Ectodermal cell (in vitro differentiated cells): ENCODE results near the gene ZNF70.
A peak's percentile ranks its signal among the peaks of the same experiment; 100 is the strongest.

Experiments used
- H3K27ac ChIP-seq: 2 replicates; pipeline ENCODE4 v1.7.0; 2013; ENCODE audit warnings: mild to moderate bottlenecking, low read depth, low read length; ENCODE audit not compliant: insufficient read depth, poor library complexity, severe bottlenecking
- H3K27me3 ChIP-seq: 2 replicates; pipeline ENCODE4 v1.7.0; 2013; ENCODE audit warnings: mild to moderate bottlenecking, low read length; ENCODE audit not compliant: insufficient read depth, control insufficient read depth, poor library complexity, severe bottlenecking
- H3K36me3 ChIP-seq: one replicate; pipeline ENCODE4 v1.7.0; 2013; ENCODE audit warnings: low read length; ENCODE audit not compliant: control insufficient read depth, insufficient read depth
- H3K4me1 ChIP-seq: one replicate; pipeline ENCODE4 v1.7.0; 2013; ENCODE audit warnings: low read length; ENCODE audit not compliant: control insufficient read depth, insufficient read depth
- H3K4me3 ChIP-seq: 2 replicates; pipeline ENCODE4 v1.7.0; 2013; ENCODE audit warnings: low read depth, low read length, control low read depth; ENCODE audit not compliant: insufficient read depth
- H3K9me3 ChIP-seq: 2 replicates; pipeline ENCODE4 v1.7.0; 2013; ENCODE audit warnings: mild to moderate bottlenecking, low read length, moderate library complexity; ENCODE audit not compliant: control insufficient read depth
- WGBS, 2 experiments: methylation state at CpG; one replicate each; pipeline ENCODE4 v1.1.7; 2013; ENCODE audit warnings: missing lambda C conversion rate in 2 of 2; 5-methylcytosine and 5-hydroxymethylcytosine counted together

ZNF70 gene

GRCh38 chr22:23772315-23772648 lies 21.4 kb upstream of the ZNF70 start:
- Histone ChIP-seq H3K9me3 (no peaks in the 10 kb centered on the region), H3K27ac (no peak overlapping the region), H3K4me3 (peak overlapping the region; percentile 44), H3K27me3 (peaks cover 22% of the 10 kb centered on the region), H3K4me1 (peaks cover 13% of the 10 kb centered on the region), H3K36me3 (no peaks in the 10 kb centered on the region)
- 5 to 11% methylated on average over 6 of the region's 6 CpGs for WGBS, 2 experiments

DNA sequence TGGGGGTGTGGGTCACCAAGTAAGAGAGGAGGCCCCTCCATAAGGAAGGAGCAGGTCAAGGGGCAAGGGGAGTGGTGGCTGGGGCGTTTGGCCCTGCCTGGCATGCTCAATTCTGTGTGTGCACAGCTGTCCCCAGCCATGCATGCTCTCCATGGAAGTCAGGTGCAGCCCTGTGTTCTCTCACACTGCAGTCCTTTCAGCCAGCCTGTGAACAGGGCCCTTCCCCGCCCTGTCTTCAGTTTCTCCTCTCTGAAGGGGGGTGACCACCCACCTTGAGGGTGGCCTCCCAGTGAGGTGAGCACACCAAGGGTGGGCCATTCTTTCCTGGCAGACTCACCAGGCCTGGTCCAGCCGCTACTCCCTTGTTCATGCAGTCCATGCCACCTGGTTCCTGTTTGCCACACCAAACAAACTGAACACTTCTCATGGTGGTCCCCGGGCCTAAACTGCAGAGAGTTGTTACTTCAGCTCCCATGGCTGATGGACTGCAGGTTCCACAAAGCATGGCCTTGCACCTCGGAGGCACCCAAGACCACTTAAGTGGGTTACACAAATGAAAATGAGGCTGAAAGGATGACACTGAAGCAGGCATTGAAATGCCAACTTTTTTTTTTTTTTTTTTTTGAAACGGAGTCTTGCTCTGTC lies 18.5 kb upstream of the ZNF70 start:
- no peaks in the 10 kb centered on the region for H3K36me3 ChIP-seq
- peaks cover 22% of the 10 kb centered on the region for H3K27me3 ChIP-seq
- no peaks in the 10 kb centered on the region for H3K9me3 ChIP-seq
- peaks cover 10% of the 10 kb centered on the region for H3K4me1 ChIP-seq
- no peak overlapping the region for H3K27ac ChIP-seq
- H3K4me3 ChIP-seq: no peak overlapping the region
- WGBS, 2 experiments: 80 to 82% methylated on average over 6 of the region's 6 CpGs

DNA sequence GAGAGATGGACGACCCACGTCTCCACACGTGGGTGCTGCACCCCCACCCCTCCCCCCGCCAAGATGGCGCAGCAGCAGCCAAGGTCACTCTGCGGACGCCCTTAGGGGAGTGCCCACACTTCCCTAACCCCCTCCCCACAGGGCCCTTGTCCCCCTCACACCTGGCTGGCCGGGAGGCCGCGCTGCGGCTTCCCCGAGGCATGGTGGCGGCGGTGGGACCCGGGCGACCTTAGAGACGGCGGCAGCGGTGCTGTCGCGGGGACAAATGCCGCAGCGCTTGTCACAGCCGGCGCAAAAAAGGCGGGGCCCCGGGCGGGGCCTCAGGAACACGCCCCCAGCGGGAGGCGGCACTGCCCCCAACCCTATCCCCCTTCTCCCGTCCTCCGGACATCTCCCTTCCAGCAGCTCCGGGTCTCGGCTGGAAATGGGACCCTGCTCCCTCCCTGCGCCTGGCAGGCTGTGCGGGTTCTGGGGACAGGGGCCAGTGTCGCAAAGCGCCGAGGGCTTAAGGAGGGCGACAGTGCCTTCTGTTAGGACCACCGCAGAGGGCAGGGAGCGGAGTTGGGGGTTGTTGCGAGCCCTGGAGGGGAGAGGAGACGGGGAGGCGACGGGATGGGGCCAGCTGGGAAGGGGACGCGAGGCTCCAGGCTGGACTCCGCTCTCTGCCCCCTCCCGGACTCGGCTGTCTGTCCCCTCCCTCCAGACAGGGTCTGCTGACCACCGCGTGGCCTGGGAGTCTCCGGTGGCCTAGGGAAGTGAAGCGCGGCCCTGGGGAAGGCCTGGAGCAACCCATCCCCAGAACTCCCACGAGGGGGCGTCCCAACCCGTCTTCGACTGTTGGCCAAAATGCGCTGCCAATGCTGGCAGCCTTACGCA lies 17.0 kb upstream of the ZNF70 start, which contains the start of gene CHCHD10:
CHCHD10 (minus strand) TSS at position 300 of the 876 bp plus-strand sequence; CDS start at position 202, 98 bp downstream.
- H3K4me3 ChIP-seq: peak within 1 kb of the TSS; percentile 67
- no peaks in the 10 kb centered on the region for H3K36me3 ChIP-seq
- peak within 1 kb of the TSS; percentile 56 for H3K27ac ChIP-seq
- H3K27me3 ChIP-seq: peaks cover 7% of the 10 kb centered on the region
- no peaks in the 10 kb centered on the region for H3K9me3 ChIP-seq
- H3K4me1 ChIP-seq: peaks cover 15% of the 10 kb centered on the region
- 0% methylated on average over 63 of the region's 63 CpGs for WGBS, 2 experiments

DNA sequence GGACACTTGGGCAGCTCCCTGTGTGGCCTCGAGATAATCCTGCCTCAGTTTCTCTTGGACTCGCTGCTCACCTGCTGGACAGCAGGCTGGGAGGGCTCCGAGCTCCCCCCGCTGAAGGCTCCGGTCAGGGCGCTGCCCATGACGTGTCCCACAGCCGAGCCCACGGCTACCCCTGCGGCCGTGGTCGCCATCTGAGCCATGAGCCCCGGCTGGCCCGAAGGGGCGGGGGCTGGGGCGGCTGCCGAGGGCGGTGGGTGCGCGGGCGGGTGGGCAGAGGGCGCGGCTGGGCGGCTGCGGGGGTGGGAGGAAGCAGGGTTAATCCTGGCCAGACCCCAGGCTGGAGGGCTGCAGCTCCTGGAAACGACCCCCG lies 16.4 kb upstream of the ZNF70 start:
- 2 to 3% methylated on average over 27 of the region's 27 CpGs for WGBS, 2 experiments
- H3K9me3 ChIP-seq: no peaks in the 10 kb centered on the region
- peaks cover 5% of the 10 kb centered on the region for H3K27me3 ChIP-seq
- no peak overlapping the region for H3K27ac ChIP-seq
- H3K4me1 ChIP-seq: peaks cover 20% of the 10 kb centered on the region
- peak overlapping the region; percentile 67 for H3K4me3 ChIP-seq
- H3K36me3 ChIP-seq: no peaks in the 10 kb centered on the region

- no peak overlapping the region for H3K4me3 ChIP-seq
- H3K9me3 ChIP-seq: no peaks in the 10 kb centered on the region
- peaks cover 20% of the 10 kb centered on the region for H3K4me1 ChIP-seq
- no peaks in the 10 kb centered on the region for H3K36me3 ChIP-seq
- H3K27me3 ChIP-seq: peaks cover 5% of the 10 kb centered on the region
- WGBS, 2 experiments: 93 to 95% methylated on average over 9 of the region's 9 CpGs
- H3K27ac ChIP-seq: no peak overlapping the region
These were observed 14.3 kb upstream of the ZNF70 start for GRCh38 chr22:23764899-23765881.

- Histone ChIP-seq H3K27ac (no peak overlapping the region), H3K27me3 (no peaks in the 10 kb centered on the region), H3K9me3 (no peaks in the 10 kb centered on the region), H3K4me1 (peaks cover 20% of the 10 kb centered on the region), H3K4me3 (no peak overlapping the region), H3K36me3 (no peaks in the 10 kb centered on the region)
- WGBS, 2 experiments: 86 to 89% methylated on average over 7 of the region's 7 CpGs
These were observed 13.0 kb upstream of the ZNF70 start for GRCh38 chr22:23763954-23764353.

- H3K4me1 ChIP-seq: peaks cover 20% of the 10 kb centered on the region
- no peak overlapping the region for H3K27ac ChIP-seq
- H3K9me3 ChIP-seq: no peaks in the 10 kb centered on the region
- H3K36me3 ChIP-seq: no peaks in the 10 kb centered on the region
- WGBS, 2 experiments: 47 to 54% methylated on average over 17 of the region's 17 CpGs
- no peak overlapping the region for H3K4me3 ChIP-seq
- H3K27me3 ChIP-seq: no peaks in the 10 kb centered on the region
These were observed 12.7 kb upstream of the ZNF70 start for GRCh38 chr22:23763579-23763945.

DNA sequence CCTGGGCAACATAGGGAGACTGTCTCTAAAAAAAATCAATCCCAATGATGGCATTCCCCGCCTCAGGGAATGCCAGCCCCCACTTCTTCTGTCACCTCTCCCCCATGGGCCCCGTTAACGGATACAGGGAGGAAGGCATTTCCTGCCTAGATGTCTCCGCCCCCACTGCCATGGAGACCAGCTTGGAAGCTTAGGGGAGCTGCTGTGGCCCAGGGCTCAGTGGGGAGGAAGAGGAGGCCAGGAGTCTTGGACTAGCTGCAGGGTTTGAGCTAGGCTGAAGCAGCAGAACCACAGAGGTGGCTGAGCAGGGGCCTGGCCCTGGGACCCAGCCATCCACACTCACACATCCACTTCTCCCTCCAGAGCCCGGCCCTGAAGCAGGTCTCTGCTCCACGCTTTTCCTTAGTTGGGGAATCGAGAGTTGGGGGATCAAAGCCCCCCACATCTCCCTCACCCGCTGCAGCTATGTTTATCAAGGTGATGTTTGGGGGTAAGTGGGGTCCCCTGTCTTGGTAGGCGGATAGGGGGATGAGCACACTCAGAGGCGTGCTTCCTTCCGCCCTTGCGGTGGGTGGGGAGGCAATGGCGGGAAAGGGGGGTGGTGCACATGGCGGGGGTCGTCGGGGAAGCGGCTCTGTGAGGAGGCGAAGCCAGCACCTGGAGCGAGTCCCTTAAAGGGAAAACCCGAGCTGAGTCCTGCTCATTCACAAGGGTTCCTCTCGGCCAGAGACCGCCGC lies 12.1 kb upstream of the ZNF70 start, which contains the start of gene C22orf15:
C22orf15 (plus strand) TSS at position 149 of the 737 bp plus-strand sequence; CDS start at position 466, 317 bp downstream.
- Histone ChIP-seq H3K9me3 (no peaks in the 10 kb centered on the region), H3K27ac (no peak within 1 kb of the TSS), H3K27me3 (no peaks in the 10 kb centered on the region), H3K4me3 (peak within 1 kb of the TSS; percentile 2), H3K4me1 (peaks cover 20% of the 10 kb centered on the region), H3K36me3 (no peaks in the 10 kb centered on the region)
- WGBS, 2 experiments: 72 to 73% methylated on average over 23 of the region's 23 CpGs

DNA sequence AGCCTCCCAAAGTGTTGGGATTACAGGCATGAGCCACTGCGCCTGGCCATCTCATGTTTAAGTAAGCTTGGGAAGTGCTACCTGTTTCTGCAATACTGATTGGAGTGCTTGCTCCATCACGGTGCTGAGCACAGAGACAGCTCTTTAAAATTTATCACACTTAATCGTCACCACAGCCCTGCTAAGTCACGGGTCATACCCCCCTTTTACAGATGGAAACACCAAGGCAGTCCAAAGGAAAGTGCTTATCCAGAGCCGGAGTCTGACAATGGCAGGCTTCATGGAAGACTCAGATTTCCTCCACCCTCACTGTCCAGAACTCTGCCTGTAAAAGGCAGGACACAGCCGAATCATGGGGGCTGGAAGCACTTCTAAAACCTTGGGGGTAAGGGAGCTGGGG lies 9.1 kb upstream of the ZNF70 start:
- Histone ChIP-seq H3K36me3 (no peaks in the 10 kb centered on the region), H3K4me1 (peaks cover 16% of the 10 kb centered on the region), H3K9me3 (no peaks in the 10 kb centered on the region), H3K27ac (no peak overlapping the region), H3K4me3 (no peak overlapping the region), H3K27me3 (no peaks in the 10 kb centered on the region)
- 89 to 92% methylated on average over 6 of the region's 6 CpGs for WGBS, 2 experiments
